ENCODE results near the gene FKRP.

FKRP gene

GRCh38 chr19:46732172-46732938 is 13.5 kb upstream of the FKRP start:
- no peak for DNase-seq (ENCODE audit: low spot score)

DNA sequence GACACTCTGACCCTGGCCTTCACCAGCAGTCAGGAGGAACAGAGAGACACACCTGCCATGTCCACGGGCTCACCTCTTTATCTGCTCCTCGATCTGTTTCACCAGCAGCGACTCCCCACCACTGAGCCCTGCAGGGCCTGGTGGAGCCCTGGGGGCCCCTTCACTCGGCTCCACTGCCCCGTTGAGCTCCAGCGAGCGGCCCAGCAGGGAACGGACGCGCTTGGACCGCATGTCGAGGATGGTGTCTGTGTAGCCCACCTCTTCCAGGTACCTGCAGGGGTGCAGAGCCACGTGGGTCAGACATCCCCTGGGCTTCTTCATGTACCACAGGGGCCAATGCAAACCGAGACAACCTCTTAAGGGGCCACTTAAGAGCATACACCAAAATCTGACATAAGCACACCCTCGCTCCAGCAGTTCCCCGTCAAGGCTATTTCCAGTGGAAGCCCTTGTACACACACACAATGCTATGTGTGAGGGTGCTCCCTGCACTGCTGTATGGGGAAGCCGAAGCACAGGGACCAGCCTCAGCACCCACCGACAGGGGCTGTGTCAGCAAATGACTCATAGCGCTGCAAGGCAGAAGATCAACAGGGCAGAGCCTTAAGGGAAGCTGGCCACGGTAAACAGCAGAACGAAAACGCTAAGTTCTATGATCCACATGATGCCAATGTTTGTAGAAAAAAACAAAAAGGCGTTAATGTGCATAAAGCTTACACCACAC is 12.7 kb upstream of the FKRP start:
- no peak for DNase-seq (ENCODE audit: low spot score)

- DNase-seq (ENCODE audit: low spot score) = no peak
Observed at GRCh38 chr19:46733690-46734292, 12.1 kb upstream of the FKRP start.

DNA sequence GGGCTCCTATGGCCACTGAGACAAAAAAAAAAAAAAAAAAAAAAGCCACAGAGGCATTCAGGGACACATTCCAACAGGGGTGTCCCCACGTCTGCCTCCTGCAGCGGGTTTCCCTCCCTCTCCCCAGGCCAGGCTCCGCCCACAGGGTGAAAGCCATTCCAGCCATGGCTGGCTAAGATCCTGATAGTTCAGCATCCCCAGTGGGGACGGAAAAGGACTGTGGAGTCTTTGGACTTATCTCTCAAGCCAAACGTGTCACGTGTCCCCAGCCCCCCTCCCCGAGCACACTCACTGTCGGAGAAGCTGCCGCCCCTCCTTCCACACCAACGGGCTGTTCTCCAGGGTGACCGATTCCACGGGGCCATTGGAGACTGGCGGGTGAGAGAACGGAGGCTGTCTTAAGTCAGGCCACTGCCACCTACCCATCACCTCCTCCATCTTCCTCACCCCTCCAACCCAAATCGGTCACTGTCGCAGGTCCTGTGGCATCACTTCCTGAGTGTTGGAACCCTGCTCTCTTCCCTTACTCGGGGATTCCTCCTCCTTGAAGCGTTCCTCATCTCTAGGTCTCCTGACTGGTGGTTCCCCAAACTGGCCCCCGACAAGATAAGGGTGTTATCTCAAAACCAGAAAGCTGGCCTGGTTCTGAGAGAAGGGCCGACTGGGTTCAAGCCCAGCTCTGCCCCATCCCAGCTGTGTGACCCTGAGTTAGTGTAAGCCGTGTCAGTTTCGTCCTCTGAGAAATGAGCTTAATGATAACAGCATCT is 9.1 kb upstream of the FKRP start:
- no peak for DNase-seq (ENCODE audit: low spot score)

DNA sequence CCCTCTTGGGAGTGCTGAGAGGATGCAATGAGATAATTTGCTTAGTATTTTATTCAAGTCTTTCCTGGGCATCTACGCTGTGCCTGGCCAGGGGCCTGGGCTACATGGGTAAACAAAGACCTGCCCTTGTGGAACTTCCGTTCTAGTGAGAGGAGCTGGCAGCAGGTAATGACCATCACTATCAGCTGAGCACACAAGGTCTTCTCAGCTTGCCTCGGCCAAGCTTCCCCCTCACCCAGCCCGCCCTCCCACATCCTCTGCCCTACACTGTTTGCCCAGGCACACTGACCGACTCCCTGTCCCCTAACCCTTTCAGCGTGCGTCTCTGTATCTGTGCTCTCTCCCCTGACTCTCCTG is 8.6 kb upstream of the FKRP start:
- no peak for DNase-seq (ENCODE audit: low spot score)

DNA sequence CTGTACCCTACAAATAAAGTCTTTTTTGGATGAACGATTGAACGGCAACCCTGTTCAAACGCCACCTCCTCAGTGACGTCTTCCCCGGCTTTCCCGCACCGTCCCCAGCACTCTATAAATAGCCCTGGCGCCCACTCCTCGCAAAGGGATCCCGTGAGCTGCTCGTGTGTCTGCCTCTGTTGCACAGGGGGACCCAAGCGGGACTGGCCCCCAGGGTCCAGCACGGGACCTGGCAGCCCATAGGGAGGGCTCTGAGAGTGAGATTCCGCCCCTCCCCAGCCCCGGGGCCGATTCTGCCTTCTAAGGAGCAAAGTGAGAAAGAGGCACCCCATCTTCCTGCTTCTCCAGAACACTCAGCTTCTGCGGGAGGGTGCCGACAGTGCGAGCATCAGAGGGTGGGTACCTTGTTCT is 8.1 kb upstream of the FKRP start:
- no peak for DNase-seq (ENCODE audit: low spot score)

DNA sequence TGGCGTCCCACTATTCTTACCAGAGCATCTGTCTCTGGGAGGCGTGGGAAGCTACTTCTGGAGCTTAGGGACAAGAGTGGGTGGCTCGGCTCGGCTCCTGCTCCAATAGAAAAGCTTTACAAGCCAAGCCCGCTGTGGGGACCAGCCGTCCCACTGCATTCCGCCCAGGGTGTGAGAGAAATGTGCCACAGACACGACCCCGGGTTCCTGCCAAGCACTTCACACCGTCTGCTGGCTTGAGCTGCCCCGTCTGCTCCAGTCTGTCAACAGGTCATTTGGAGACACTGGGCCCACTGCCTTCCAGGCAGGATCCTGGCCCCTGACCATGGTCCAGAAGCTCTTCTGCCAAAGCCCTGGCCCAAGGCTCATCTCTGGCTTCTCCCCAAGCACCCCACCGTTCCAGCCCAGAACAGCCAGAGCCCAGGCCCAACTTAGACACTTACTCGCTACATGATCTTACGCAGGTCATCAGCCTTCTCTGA is 6.5 kb upstream of the FKRP start:
- DNase-seq (ENCODE audit: low spot score) = no peak

- no peak for DNase-seq (ENCODE audit: low spot score)
Observed at GRCh38 chr19:46741447-46741846, 4.4 kb upstream of the FKRP start.

DNA sequence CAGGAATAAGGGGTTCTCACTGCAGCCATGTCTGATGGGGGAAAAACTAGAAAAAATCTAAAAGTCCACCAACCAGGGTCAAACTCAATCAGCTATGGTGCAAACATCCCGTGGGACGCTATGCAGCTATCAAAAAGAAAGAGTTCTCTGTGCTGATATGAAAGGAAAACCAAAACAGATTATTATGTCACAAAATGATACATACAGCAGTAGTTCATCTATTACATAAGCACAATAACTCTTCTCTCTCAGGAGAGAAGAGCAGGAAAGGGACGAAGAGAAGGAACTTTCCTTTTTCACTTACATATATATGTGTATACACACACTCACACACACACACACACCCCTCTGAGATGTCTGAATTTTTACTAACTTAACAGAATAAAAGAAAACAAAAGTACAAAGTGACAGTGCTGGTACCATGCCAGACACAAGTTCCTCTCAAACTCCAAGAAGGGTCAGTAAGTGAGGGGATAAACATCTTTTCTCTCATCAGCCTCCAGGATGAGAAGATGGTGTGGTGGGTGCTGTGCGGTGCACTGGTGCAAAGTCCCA is 2.9 kb upstream of the FKRP start:
- DNase-seq (ENCODE audit: low spot score) = no peak

GRCh38 chr19:46744005-46744691 is 1.7 kb upstream of the FKRP start:
- DNase-seq (ENCODE audit: low spot score) = no peak

- no peak for DNase-seq (ENCODE audit: low spot score)
Observed at GRCh38 chr19:46745030-46745429, 827 bp upstream of the FKRP start.

DNA sequence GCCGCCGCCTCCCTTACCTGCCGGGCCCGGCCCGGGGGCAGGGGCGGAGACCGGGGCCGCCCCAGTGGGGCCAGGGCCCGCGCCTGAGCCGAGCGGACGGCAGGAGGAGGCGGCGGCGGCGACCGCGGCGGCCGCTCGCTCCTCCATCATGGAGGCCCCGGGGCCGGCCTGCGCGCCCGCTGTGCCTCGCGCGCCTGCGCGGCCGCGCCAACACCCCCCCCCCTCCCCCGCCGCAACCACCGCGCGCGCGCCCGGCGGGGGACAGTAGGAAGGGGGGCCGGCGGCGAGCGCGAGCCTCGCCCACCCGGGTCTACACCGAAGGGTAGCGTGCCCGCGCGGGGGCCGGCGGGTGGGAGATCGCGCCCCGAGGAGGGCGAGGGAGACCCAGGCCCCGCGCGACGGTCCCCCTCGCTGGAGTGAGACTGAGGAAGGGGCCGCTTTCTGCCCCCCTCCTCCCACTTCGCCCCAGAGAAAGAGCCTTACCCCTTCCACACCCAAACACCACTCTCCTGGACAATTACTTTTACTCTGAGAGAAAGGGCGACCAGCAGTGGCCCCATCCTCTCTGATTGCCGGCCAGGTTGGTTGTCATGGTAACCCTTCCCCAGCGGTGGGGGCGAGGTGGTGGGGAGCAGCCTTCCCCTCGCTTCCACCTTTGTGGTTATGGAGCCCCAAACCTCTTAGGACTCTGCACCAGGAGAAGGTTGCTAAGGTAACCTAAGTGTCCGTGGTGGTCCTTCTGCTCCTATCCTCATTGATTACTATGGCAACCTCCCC is 612 bp downstream of the FKRP start, which contains the start of gene STRN4:
Gene STRN4 (minus strand): TSS at position 170 of the 777 bp plus-strand sequence. CDS start 20 bp downstream, at position 150.
- DNase-seq (ENCODE audit: low spot score) = peak; percentile 71

DNA sequence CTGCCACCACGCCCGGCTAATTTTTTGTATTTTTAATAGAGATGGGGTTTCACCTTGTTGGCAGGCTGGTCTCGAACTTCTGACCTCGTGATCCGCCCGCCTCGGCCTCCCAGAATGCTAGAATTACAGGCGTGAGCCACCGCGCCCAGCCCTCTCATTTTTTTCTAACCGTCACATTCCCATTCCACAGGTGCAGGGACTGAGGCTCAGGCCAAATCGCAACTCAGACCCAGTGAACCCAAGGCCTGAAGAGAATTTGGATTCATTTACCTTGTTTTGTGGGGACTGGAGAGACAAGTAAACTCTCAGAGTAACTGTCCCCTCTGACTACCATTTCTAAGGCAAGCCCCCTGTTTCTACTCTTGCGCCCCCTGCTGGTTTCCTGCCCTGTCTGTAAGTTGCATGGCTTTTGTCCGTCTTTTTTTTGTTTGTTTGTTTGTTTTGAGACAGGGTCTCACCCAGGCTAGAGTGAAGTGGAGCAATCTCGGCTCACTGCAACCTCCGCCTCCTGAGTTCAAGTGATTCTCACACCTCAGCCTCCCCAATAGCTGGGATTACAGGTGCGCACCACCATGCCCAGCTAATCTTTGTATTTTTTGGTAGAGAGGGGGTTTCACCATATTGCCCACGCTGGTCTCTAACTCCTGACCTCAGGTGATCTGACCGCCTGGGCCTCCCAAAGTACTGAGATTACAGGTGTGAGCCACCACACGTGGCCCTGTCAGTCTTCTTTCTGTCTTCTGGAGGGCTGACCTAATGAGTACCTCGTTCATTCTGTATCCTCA is 2.7 kb downstream of the FKRP start:
- peak; percentile 50 for DNase-seq (ENCODE audit: low spot score)

DNA sequence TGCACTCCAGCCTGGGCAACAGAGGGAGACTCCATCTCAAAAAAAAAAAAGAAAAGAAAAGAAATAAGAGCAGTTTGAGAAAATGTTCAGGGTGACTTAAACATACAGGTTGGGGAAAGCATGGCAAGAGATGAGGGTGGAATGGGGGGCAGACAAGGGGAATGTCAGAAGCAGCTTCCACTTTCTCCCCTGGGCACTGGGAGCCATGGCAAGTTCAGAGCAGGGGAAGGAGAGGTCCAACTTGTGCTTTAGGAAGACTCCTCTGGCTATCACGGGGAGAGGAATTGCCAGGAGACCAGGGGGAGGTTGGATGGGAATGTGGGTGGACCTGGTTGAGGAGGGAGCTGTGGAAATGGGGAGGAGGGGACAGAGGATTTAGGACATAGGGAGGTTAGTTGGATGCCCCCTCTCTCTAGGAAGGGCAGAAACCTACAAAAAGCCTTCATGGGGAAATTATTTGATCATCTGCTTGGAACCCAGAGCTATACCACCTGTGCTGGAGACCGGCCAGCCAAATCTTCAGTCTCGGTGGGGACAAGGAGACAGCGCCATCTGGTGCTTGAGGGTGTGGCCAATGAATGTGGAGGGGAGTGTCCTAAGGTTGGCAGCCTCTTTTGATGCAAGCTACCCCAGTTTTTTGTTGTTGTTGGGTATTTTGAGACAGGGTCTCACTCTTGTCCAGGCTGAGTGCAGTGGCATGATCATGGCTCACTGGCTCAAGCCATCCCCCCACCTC is 7.7 kb downstream of the FKRP start:
- DNase-seq (ENCODE audit: low spot score) = no peak

DNA sequence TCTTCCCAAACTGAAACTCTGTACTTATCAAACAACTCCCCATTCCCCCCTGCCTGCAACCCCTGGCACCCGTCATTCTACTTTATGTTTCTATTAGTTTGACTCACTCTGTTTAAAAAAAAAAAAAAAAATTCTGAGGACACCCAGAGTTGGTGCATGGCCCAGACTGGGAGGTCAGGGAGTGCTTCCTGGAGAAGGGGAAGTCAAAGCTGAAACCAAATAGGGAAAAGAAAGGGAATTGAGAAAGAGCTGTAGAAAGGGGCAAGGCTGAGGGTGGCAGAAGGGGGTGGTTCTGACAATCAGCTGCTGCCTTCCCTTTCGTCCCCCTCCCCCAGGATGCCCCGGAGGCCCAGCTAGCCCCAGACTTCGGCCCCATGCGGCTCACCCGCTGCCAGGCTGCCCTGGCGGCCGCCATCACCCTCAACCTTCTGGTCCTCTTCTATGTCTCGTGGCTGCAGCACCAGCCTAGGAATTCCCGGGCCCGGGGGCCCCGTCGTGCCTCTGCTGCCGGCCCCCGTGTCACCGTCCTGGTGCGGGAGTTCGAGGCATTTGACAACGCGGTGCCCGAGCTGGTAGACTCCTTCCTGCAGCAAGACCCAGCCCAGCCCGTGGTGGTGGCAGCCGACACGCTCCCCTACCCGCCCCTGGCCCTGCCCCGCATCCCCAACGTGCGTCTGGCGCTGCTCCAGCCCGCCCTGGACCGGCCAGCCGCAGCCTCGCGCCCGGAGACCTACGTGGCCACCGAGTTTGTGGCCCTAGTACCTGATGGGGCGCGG is 9.4 kb downstream of the FKRP start:
- DNase-seq (ENCODE audit: low spot score) = no peak

GRCh38 chr19:46755853-46756543 is 10.1 kb downstream of the FKRP start:
- no peak for DNase-seq (ENCODE audit: low spot score)

DNA sequence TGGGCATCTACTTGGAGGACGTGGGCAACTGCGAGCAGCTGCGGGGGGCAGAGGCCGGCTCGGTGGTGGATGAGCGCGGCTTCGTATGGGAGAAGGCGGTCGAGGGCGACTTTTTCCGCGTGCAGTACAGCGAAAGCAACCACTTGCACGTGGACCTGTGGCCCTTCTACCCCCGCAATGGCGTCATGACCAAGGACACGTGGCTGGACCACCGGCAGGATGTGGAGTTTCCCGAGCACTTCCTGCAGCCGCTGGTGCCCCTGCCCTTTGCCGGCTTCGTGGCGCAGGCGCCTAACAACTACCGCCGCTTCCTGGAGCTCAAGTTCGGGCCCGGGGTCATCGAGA is 10.7 kb downstream of the FKRP start:
- no peak for DNase-seq (ENCODE audit: low spot score)

GRCh38 chr19:46759206-46759605 is 13.3 kb downstream of the FKRP start:
- no peak for DNase-seq (ENCODE audit: low spot score)
